Loucy (cell line): ENCODE data around the gene PGM3.

ENCODE experiments used
- H2AFZ ChIP-seq: fragments of 200-600 bp; sonication (generic); 2 replicates; pipeline ENCODE4 v1.6.0; 2016; ENCODE audit warnings: antibody characterized with exemption, mild to moderate bottlenecking, low read length, moderate library complexity
- H3F3A ChIP-seq: fragments of 200-600 bp; 2 replicates; pipeline ENCODE4 v1.6.0; 2016; ENCODE audit warnings: antibody characterized with exemption, low read depth, mild to moderate bottlenecking
- H3K27me3 ChIP-seq: fragments of 200-600 bp; sonication (generic); 2 replicates; pipeline ENCODE4 v1.6.1; 2014; ENCODE audit warnings: low read length, mild to moderate bottlenecking; ENCODE audit not compliant: insufficient read depth, poor library complexity, severe bottlenecking
- H3K36me3 ChIP-seq: fragments of 200-600 bp; sonication (generic); 2 replicates; pipeline ENCODE4 v1.6.1; 2016; ENCODE audit warnings: low read length; ENCODE audit not compliant: insufficient read depth
- H3K4me1 ChIP-seq: fragments of 200-600 bp; sonication (generic); 2 replicates; pipeline ENCODE4 v1.5.1; 2014; ENCODE audit warnings: low read length, mild to moderate bottlenecking; ENCODE audit not compliant: insufficient read depth, poor library complexity, severe bottlenecking
- H3K4me2 ChIP-seq: fragments of 200-600 bp; sonication (generic); 2 replicates; pipeline ENCODE4 v1.6.0; 2014; ENCODE audit warnings: antibody characterized with exemption, low read length, low read depth, mild to moderate bottlenecking; ENCODE audit not compliant: poor library complexity, severe bottlenecking
- H3K4me3 ChIP-seq: fragments of 200-600 bp; sonication (generic); 2 replicates; pipeline ENCODE4 v1.5.1; 2014; ENCODE audit warnings: low read length, mild to moderate bottlenecking, mixed read lengths; ENCODE audit not compliant: poor library complexity, severe bottlenecking
- H3K79me2 ChIP-seq: fragments of 200-600 bp; sonication (generic); 2 replicates; pipeline ENCODE4 v1.6.1; 2014; ENCODE audit warnings: low read length; ENCODE audit not compliant: insufficient read depth
- H3K9ac ChIP-seq: fragments of 200-600 bp; sonication (generic); 2 replicates; pipeline ENCODE4 v1.6.0; 2014; ENCODE audit warnings: mild to moderate bottlenecking, low read depth, low read length, moderate library complexity; ENCODE audit not compliant: poor library complexity, severe bottlenecking
- H3K9me2 ChIP-seq: fragments of 200-600 bp; sonication (generic); replicated peaks from 2 replicates; pipeline ENCODE4 v1.6.1; 2016; ENCODE audit warnings: low read depth, low read length, mixed read lengths
- H3K9me3 ChIP-seq: fragments of 200-600 bp; sonication (generic); 2 replicates; pipeline ENCODE4 v1.6.1; 2014; ENCODE audit warnings: mild to moderate bottlenecking, antibody characterized with exemption, low read length, low read depth; ENCODE audit not compliant: insufficient read depth
- H4K20me1 ChIP-seq: fragments of 200-600 bp; sonication (generic); 2 replicates; pipeline ENCODE4 v1.6.0; 2014; ENCODE audit warnings: antibody characterized with exemption, low read length, mild to moderate bottlenecking; ENCODE audit not compliant: insufficient read depth, poor library complexity, severe bottlenecking
- CTCF ChIP-seq: fragments of 200-600 bp; sonication (generic); conservative IDR thresholded peaks from 2 replicates; pipeline ENCODE4 v1.5.1; 2014; ENCODE audit warnings: mild to moderate bottlenecking, antibody characterized with exemption, low read length
- EZH2phosphoT487 ChIP-seq: fragments of 200-600 bp; IDR thresholded peaks from 2 replicates; pipeline ENCODE4 v1.6.1; 2018; ENCODE audit warnings: antibody characterized with exemption, mild to moderate bottlenecking, moderate library complexity, borderline replicate concordance

Gene PGM3

GRCh38 chr6:83126807-83127206, 66.3 kb downstream of the PGM3 start:
- H3K9me2 ChIP-seq = no peaks in the 10 kb centered on the region
- H3K4me2 ChIP-seq = no peak overlapping the region
- H3K9ac ChIP-seq = no peak overlapping the region
- H3K79me2 ChIP-seq = no peaks in the 10 kb centered on the region
- H3F3A ChIP-seq = no peaks in the 10 kb centered on the region
- H3K9me3 ChIP-seq = no peaks in the 10 kb centered on the region
- no peak overlapping the region for H3K4me3 ChIP-seq
- H4K20me1 ChIP-seq = no peaks in the 10 kb centered on the region
- TF ChIP-seq EZH2phosphoT487 = no peak
- TF ChIP-seq CTCF = no peak
- no peaks in the 10 kb centered on the region for H3K4me1 ChIP-seq
- no peak overlapping the region for H2AFZ ChIP-seq
- no peaks in the 10 kb centered on the region for H3K27me3 ChIP-seq
- peaks cover 48% of the 10 kb centered on the region; the same call in 1 of the 2 replicates for H3K36me3 ChIP-seq

GRCh38 chr6:83126223-83126622, 66.8 kb downstream of the PGM3 start:
- Histone ChIP-seq H3K4me2 (no peak overlapping the region), H3K36me3 (peaks cover 49% of the 10 kb centered on the region; the same call in 1 of the 2 replicates), H3K9me2 (no peaks in the 10 kb centered on the region), H3K9ac (no peak overlapping the region), H3K4me3 (no peak overlapping the region), H3F3A (no peaks in the 10 kb centered on the region), H4K20me1 (no peaks in the 10 kb centered on the region), H3K9me3 (no peaks in the 10 kb centered on the region), H3K4me1 (no peaks in the 10 kb centered on the region), H3K79me2 (no peaks in the 10 kb centered on the region), H2AFZ (no peak overlapping the region), H3K27me3 (no peaks in the 10 kb centered on the region)
- TF ChIP-seq EZH2phosphoT487 (no peak), CTCF (no peak)

GRCh38 chr6:83125425-83125824, 67.6 kb downstream of the PGM3 start:
- no peaks in the 10 kb centered on the region for H4K20me1 ChIP-seq
- no peaks in the 10 kb centered on the region for H3K9me2 ChIP-seq
- no peak overlapping the region for H3K9ac ChIP-seq
- no peaks in the 10 kb centered on the region for H3K79me2 ChIP-seq
- no peak overlapping the region for H2AFZ ChIP-seq
- no peaks in the 10 kb centered on the region for H3F3A ChIP-seq
- no peak overlapping the region for H3K4me3 ChIP-seq
- H3K27me3 ChIP-seq = no peaks in the 10 kb centered on the region
- H3K36me3 ChIP-seq = peaks cover 51% of the 10 kb centered on the region; the same call in 1 of the 2 replicates
- TF ChIP-seq EZH2phosphoT487 (no peak), CTCF (no peak)
- H3K9me3 ChIP-seq = no peaks in the 10 kb centered on the region
- no peak overlapping the region for H3K4me2 ChIP-seq
- H3K4me1 ChIP-seq = no peaks in the 10 kb centered on the region
